Left ventricle myocardium inferior (tissue), 1 donor: ENCODE measurements around the gene RAD51B. TPM values are rescaled to one million over a fixed set of nuclear protein-coding genes. Genes with fewer than 3 reads are reported as not detected.

Experiments used
- DNase-seq: peaks from one replicate; pipeline ENCODE4 v3.0.0-alpha.2; 2020
- H3K27ac ChIP-seq: fragments of 200-600 bp; replicated peaks from 2 replicates; pipeline ENCODE4 v1.8.0; 2021
- H3K27me3 ChIP-seq: fragments of 200-600 bp; 2 replicates; pipeline ENCODE4 v1.8.0; 2021; ENCODE audit warnings: low read depth
- H3K36me3 ChIP-seq: fragments of 200-600 bp; 2 replicates; pipeline ENCODE4 v1.8.0; 2021
- H3K4me1 ChIP-seq: fragments of 200-600 bp; 2 replicates; pipeline ENCODE4 v1.8.0; 2021
- H3K4me3 ChIP-seq: fragments of 200-600 bp; 2 replicates; pipeline ENCODE4 v1.8.0; 2021; ENCODE audit warnings: mild to moderate bottlenecking, moderate library complexity
- H3K9me3 ChIP-seq: fragments of 200-600 bp; replicated peaks from 2 replicates; pipeline ENCODE4 v1.8.0; 2021
- CTCF ChIP-seq: fragments of 200-600 bp; IDR thresholded peaks from 2 replicates; pipeline ENCODE4 v1.8.0; 2021; ENCODE audit warnings: antibody characterized with exemption, mild to moderate bottlenecking, borderline replicate concordance
- intact Hi-C: fragments of 100-400 bp; cut with micrococcal nuclease; formaldehyde crosslinking; loops from one replicate; pipeline ENCODE4 v1.11.0; 2022
- long read RNA-seq: library from polyadenylated mRNA; unstranded; transcript quantifications from one replicate; pipeline ENCODE4 v2.0.0, GENCODE V29; 2021
- total RNA-seq: library from RNA; stranded (reverse); fragmentation: NEBNext Ultra II Directional; extraction: Animal tissue kit (Norgen Biotek cat#: 25700); gene quantifications from one replicate; pipeline ENCODE4 v1.2.1, GENCODE V29; 2021
- donor health status: DM: no; HTN: yes; CAD: no; lungs with severe emphysema.

The RAD51B gene
- total RNA-seq = 2.4 TPM
- long read RNA-seq, partial matches to known transcripts = 0 of 1 reads
- long read RNA-seq, other reads (novel, unspliced or antisense) = 1 of 1 reads

GRCh38 chr14:67819563-67820421, at the start of gene RAD51B:
Gene RAD51B (plus strand): TSS chr14:67819779.
- Histone ChIP-seq H3K27ac (peak within 1 kb of the TSS; percentile 70), H3K4me1 (peaks cover 37% of the 10 kb centered on the region), H3K27me3 (no peaks in the 10 kb centered on the region), H3K36me3 (no peaks in the 10 kb centered on the region), H3K9me3 (no peaks in the 10 kb centered on the region), H3K4me3 (peak within 1 kb of the TSS; percentile 93)
- DNase-seq = peak; percentile 85
- no peak for TF ChIP-seq CTCF
- intact Hi-C loops = no loop called here

- intact Hi-C loops = no loop called here
- Histone ChIP-seq H3K9me3 (no peaks in the 10 kb centered on the region), H3K27ac (no peak overlapping the region), H3K27me3 (no peaks in the 10 kb centered on the region), H3K4me3 (no peak overlapping the region), H3K36me3 (peaks cover 100% of the 10 kb centered on the region), H3K4me1 (no peaks in the 10 kb centered on the region)
- no peak for TF ChIP-seq CTCF
- no peak for DNase-seq
Measured at GRCh38 chr14:67773844-67774377, 45.7 kb upstream of the RAD51B start.

GRCh38 chr14:67776653-67777322, 42.8 kb upstream of the RAD51B start:
- H3K27ac ChIP-seq = no peak overlapping the region
- intact Hi-C loops = no loop called here
- no peaks in the 10 kb centered on the region for H3K27me3 ChIP-seq
- H3K36me3 ChIP-seq = peaks cover 100% of the 10 kb centered on the region
- no peaks in the 10 kb centered on the region for H3K4me1 ChIP-seq
- H3K9me3 ChIP-seq = no peaks in the 10 kb centered on the region
- no peak overlapping the region for H3K4me3 ChIP-seq
- DNase-seq = no peak
- TF ChIP-seq CTCF = no peak

- Histone ChIP-seq H3K9me3 (no peaks in the 10 kb centered on the region), H3K27ac (no peak overlapping the region), H3K36me3 (peaks cover 100% of the 10 kb centered on the region), H3K4me1 (no peaks in the 10 kb centered on the region), H3K27me3 (no peaks in the 10 kb centered on the region), H3K4me3 (no peak overlapping the region)
- no peak for DNase-seq
- intact Hi-C loops = no loop called here
- no peak for TF ChIP-seq CTCF
Measured at GRCh38 chr14:67778792-67779191, 40.8 kb upstream of the RAD51B start.

- H3K27me3 ChIP-seq = no peaks in the 10 kb centered on the region
- peaks cover 100% of the 10 kb centered on the region for H3K36me3 ChIP-seq
- no peak for DNase-seq
- H3K4me1 ChIP-seq = peaks cover 18% of the 10 kb centered on the region
- H3K4me3 ChIP-seq = no peak overlapping the region
- no peaks in the 10 kb centered on the region for H3K9me3 ChIP-seq
- TF ChIP-seq CTCF = no peak
- intact Hi-C loops = no loop called here
- no peak overlapping the region for H3K27ac ChIP-seq
Measured at GRCh38 chr14:67782090-67782489, 37.5 kb upstream of the RAD51B start.
